Loucy (cell line): ENCODE measurements around the gene TCL1B.

ENCODE experiments used
- H2AFZ ChIP-seq: fragments of 200-600 bp; sonication (generic); 2 replicates; pipeline ENCODE4 v1.6.0; 2016; ENCODE audit warnings: antibody characterized with exemption, mild to moderate bottlenecking, low read length, moderate library complexity
- H3F3A ChIP-seq: fragments of 200-600 bp; 2 replicates; pipeline ENCODE4 v1.6.0; 2016; ENCODE audit warnings: antibody characterized with exemption, low read depth, mild to moderate bottlenecking
- H3K27me3 ChIP-seq: fragments of 200-600 bp; sonication (generic); 2 replicates; pipeline ENCODE4 v1.6.1; 2014; ENCODE audit warnings: low read length, mild to moderate bottlenecking; ENCODE audit not compliant: insufficient read depth, poor library complexity, severe bottlenecking
- H3K36me3 ChIP-seq: fragments of 200-600 bp; sonication (generic); 2 replicates; pipeline ENCODE4 v1.6.1; 2016; ENCODE audit warnings: low read length; ENCODE audit not compliant: insufficient read depth
- H3K4me1 ChIP-seq: fragments of 200-600 bp; sonication (generic); 2 replicates; pipeline ENCODE4 v1.5.1; 2014; ENCODE audit warnings: low read length, mild to moderate bottlenecking; ENCODE audit not compliant: insufficient read depth, poor library complexity, severe bottlenecking
- H3K4me2 ChIP-seq: fragments of 200-600 bp; sonication (generic); 2 replicates; pipeline ENCODE4 v1.6.0; 2014; ENCODE audit warnings: antibody characterized with exemption, low read length, low read depth, mild to moderate bottlenecking; ENCODE audit not compliant: poor library complexity, severe bottlenecking
- H3K4me3 ChIP-seq: fragments of 200-600 bp; sonication (generic); 2 replicates; pipeline ENCODE4 v1.5.1; 2014; ENCODE audit warnings: low read length, mild to moderate bottlenecking, mixed read lengths; ENCODE audit not compliant: poor library complexity, severe bottlenecking
- H3K79me2 ChIP-seq: fragments of 200-600 bp; sonication (generic); 2 replicates; pipeline ENCODE4 v1.6.1; 2014; ENCODE audit warnings: low read length; ENCODE audit not compliant: insufficient read depth
- H3K9ac ChIP-seq: fragments of 200-600 bp; sonication (generic); 2 replicates; pipeline ENCODE4 v1.6.0; 2014; ENCODE audit warnings: mild to moderate bottlenecking, low read depth, low read length, moderate library complexity; ENCODE audit not compliant: poor library complexity, severe bottlenecking
- H3K9me2 ChIP-seq: fragments of 200-600 bp; sonication (generic); replicated peaks from 2 replicates; pipeline ENCODE4 v1.6.1; 2016; ENCODE audit warnings: low read depth, low read length, mixed read lengths
- H3K9me3 ChIP-seq: fragments of 200-600 bp; sonication (generic); 2 replicates; pipeline ENCODE4 v1.6.1; 2014; ENCODE audit warnings: mild to moderate bottlenecking, antibody characterized with exemption, low read length, low read depth; ENCODE audit not compliant: insufficient read depth
- H4K20me1 ChIP-seq: fragments of 200-600 bp; sonication (generic); 2 replicates; pipeline ENCODE4 v1.6.0; 2014; ENCODE audit warnings: antibody characterized with exemption, low read length, mild to moderate bottlenecking; ENCODE audit not compliant: insufficient read depth, poor library complexity, severe bottlenecking
- EZH2phosphoT487 ChIP-seq: fragments of 200-600 bp; IDR thresholded peaks from 2 replicates; pipeline ENCODE4 v1.6.1; 2018; ENCODE audit warnings: antibody characterized with exemption, mild to moderate bottlenecking, moderate library complexity, borderline replicate concordance
- TF ChIP-seq, protein P1 (sequence below): fragments of 200-600 bp; sonication (generic); conservative IDR thresholded peaks from 2 replicates; pipeline ENCODE4 v1.5.1; 2014; ENCODE audit warnings: mild to moderate bottlenecking, antibody characterized with exemption, low read length

The TCL1B gene

DNA sequence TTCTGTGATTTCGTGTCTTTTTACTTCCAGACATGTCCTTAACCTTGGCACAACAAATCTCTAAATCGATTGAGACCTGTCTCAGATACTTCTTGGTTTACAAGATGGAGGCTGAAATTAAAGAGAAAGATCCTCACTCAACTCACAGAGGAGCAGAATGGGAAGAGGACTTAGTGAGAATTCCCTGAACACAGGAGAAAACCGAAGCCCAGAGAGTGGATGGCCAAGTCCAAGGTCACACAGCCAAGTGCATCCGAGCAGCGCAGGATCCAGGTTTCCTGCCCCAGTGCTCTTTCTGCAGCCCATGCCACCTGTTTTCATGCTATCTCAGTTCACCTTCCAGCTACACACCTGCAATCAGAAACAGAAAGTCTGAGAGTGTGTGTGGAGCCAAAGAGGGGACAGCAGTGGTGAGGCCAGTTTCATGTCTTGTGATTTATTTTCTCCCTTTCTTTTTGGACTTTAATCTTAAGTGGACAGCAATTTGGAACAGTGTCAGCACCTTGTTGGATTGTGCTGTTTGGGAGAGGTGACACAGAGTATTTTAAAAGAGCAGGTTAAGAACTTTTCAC, 22.9 kb upstream of the TCL1B start:
- no peak overlapping the region for H3K4me2 ChIP-seq
- H3F3A ChIP-seq = no peaks in the 10 kb centered on the region
- no peaks in the 10 kb centered on the region for H3K9me3 ChIP-seq
- H3K4me1 ChIP-seq = peaks cover 28% of the 10 kb centered on the region
- H3K4me3 ChIP-seq = no peak overlapping the region
- H3K36me3 ChIP-seq = no peaks in the 10 kb centered on the region
- peak overlapping the region; percentile 24 for H2AFZ ChIP-seq
- no peaks in the 10 kb centered on the region for H3K27me3 ChIP-seq
- no peak for TF ChIP-seq EZH2phosphoT487
- TF ChIP-seq, protein P1, sequence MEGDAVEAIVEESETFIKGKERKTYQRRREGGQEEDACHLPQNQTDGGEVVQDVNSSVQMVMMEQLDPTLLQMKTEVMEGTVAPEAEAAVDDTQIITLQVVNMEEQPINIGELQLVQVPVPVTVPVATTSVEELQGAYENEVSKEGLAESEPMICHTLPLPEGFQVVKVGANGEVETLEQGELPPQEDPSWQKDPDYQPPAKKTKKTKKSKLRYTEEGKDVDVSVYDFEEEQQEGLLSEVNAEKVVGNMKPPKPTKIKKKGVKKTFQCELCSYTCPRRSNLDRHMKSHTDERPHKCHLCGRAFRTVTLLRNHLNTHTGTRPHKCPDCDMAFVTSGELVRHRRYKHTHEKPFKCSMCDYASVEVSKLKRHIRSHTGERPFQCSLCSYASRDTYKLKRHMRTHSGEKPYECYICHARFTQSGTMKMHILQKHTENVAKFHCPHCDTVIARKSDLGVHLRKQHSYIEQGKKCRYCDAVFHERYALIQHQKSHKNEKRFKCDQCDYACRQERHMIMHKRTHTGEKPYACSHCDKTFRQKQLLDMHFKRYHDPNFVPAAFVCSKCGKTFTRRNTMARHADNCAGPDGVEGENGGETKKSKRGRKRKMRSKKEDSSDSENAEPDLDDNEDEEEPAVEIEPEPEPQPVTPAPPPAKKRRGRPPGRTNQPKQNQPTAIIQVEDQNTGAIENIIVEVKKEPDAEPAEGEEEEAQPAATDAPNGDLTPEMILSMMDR = no peak
- no peak overlapping the region for H3K9ac ChIP-seq
- H3K79me2 ChIP-seq = no peaks in the 10 kb centered on the region
- H3K9me2 ChIP-seq = no peaks in the 10 kb centered on the region
- no peaks in the 10 kb centered on the region for H4K20me1 ChIP-seq

DNA sequence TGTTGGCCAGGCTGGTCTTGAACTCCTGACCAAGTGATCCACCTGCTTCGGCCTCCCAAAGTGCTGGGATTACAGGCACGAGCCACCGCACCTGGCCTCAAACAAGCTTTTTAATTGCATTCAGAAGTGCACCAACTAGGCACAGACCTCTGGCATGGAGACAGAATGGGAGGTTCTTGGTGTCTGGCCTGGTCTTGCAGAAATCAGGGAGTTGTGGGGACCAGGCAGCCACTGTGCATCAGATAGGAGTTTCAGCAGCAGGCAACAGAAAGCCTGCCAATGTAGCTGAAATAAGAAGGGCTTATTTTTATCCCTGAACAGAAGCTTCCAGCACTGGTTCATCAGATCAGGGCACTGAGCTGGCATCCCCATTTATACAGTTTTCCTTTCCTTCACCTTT, 22.2 kb upstream of the TCL1B start:
- H3K4me2 ChIP-seq = no peak overlapping the region

DNA sequence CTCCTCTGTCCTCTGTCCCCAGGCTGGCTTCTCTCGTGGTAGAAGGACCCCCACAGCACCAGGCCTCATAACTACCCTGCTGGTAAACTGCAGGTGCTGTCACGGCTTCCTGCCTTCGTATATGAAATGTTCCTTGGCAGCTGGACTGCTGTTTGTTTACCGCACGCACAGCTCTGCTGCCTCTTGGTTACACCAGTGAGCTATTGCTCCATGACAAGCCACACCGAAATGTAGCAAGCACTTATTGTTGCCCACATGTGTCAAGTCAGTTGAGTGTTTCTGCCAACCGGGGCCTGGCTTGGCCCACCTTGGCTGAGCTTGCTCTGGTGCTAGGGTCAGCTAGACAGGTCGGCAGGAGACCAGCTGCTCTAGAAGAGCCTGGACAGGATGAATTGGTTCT, 21.7 kb upstream of the TCL1B start:
- Histone ChIP-seq H3K4me2 (no peak overlapping the region), H3K4me1 (peaks cover 30% of the 10 kb centered on the region), H3K9me3 (no peaks in the 10 kb centered on the region), H4K20me1 (no peaks in the 10 kb centered on the region), H3K4me3 (no peak overlapping the region), H3K27me3 (no peaks in the 10 kb centered on the region), H3K79me2 (no peaks in the 10 kb centered on the region), H3K9ac (no peak overlapping the region), H2AFZ (no peak overlapping the region), H3K36me3 (no peaks in the 10 kb centered on the region), H3F3A (no peaks in the 10 kb centered on the region), H3K9me2 (no peaks in the 10 kb centered on the region)
- TF ChIP-seq, protein P1 = no peak

More for the DNA sequence above, 22.2 kb upstream of the TCL1B start:
- Histone ChIP-seq H2AFZ (no peak overlapping the region), H3K27me3 (no peaks in the 10 kb centered on the region), H3F3A (no peaks in the 10 kb centered on the region), H3K4me1 (peaks cover 30% of the 10 kb centered on the region), H3K4me3 (no peak overlapping the region), H3K9ac (no peak overlapping the region), H3K9me2 (no peaks in the 10 kb centered on the region), H3K9me3 (no peaks in the 10 kb centered on the region), H3K36me3 (no peaks in the 10 kb centered on the region), H3K79me2 (no peaks in the 10 kb centered on the region), H4K20me1 (no peaks in the 10 kb centered on the region)
- no peak for TF ChIP-seq EZH2phosphoT487
- TF ChIP-seq, protein P1 = no peak
